Superior temporal gyrus (tissue), 1 donor: ENCODE measurements around the gene ADGRB2.

Experiments used
- DNase-seq: peaks from one replicate; pipeline ENCODE4 v3.0.0-alpha.2; 2016; ENCODE audit errors: extremely low spot score

ADGRB2 gene

DNA sequence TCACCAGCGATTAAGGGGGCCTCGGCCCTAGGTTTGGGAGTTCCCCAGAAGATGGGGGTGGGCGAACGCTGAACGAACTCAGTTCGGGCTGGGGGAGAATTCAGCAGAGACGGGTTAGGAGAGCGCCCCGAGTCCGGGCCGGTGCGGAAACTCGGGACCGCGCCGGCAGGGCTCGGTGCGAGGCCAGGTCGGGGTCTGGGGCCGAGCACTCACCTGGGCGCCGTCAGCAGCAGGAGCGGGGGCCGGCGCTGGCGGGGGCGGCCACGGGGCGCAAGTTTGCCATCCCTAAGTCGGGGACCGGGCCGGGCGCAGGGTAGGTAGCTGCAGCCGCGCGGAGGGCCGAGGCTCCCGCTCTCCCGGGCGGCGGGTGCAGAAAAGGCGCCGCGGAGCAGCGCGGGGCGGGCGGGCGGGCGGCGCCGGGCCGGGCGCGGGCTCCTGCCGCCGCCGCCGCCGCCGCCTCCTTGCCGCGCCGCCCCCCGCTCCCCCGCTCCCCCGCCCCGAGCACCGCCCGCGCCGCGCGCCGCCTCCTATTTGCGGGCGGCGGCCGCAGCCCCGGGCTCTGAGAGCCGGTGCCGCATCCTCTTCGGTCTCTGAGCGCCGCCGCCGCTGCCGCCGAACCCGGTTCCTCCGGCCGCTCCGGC is 349 bp downstream of the ADGRB2 start:
- no peak for DNase-seq

DNA sequence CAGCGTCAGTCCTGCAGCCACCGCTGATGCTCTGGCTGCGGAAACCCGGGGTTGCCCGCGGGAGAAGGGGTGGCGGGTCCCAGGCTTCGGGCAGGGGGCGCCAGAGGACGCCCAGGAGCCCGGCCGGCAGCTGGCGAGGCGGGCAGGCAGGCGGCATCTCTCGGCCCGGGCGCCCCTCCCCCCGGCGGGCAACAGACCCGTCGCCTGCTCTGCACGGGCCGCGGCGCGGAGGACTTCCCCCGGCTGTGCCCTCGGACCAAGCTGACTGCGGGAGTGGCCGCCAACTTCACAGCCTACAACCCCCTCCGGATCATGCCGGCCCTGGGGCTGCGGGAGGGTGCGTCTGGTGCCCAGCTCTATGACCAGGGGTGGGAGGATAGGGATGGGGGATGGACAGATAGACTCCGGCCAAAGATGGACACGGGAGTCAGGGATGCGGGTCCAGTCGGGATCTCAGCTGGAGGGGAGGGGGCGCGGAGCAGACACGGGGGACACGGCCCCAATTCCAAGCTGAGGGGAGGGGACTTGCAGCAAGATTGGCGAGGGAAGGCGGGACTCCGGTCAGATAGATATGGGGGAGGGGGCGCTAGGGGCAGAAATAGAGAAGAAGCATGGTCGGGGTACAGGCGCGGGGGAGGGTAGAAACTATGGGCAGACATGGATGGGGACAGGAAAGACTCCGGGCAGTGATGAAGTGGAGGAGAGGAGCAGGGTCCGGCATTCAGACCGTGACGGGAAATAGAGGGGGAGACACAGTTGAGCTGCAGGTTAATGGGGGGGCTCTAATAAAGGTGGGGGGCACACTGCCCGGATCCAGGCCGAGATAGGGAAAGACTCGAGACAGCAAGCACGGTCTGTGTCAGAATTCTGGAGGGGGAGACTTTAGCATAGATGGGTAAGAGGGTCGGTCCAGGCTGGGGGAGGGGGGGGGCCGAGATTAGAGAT is 1.1 kb downstream of the ADGRB2 start:
- DNase-seq = peak; percentile 83

DNA sequence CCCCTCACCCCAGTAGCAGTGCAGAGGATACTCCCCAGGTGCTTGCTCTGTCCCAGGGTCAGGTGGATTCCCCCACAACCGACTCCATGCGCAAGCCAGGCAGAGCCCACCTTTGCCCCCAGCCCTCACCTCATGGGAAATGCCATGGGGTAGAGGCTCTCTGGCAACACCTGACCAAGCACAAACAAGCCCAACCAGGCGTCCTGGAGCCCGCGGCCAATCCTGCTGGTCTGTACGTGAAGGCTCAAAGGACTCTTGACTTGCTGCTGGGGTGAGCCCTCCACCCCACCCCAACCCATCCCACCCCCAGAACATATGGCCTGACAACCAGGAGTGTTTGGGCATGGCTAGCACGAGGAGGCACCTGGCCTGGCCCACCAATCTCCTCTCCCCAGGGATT is 1.8 kb downstream of the ADGRB2 start:
- DNase-seq = no peak

DNA sequence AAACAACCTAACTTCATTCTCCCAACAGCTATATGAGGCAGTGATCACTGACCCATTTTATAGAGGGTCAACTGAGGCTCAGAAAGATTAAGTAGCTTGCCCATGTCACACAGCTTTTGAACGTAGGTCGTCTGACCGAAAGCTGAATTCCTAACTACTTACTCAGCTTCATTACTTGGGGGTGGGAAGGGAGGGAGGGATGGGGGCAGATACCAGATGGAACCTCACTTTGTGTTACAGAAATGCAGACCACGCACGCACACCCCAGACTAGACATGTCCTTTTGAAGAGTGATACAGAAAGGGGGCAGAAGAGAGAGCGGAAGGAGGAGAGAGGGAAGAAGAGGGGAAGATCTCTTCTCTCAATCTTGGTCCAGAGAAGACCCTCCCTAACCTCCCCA is 2.3 kb downstream of the ADGRB2 start:
- DNase-seq = no peak

DNA sequence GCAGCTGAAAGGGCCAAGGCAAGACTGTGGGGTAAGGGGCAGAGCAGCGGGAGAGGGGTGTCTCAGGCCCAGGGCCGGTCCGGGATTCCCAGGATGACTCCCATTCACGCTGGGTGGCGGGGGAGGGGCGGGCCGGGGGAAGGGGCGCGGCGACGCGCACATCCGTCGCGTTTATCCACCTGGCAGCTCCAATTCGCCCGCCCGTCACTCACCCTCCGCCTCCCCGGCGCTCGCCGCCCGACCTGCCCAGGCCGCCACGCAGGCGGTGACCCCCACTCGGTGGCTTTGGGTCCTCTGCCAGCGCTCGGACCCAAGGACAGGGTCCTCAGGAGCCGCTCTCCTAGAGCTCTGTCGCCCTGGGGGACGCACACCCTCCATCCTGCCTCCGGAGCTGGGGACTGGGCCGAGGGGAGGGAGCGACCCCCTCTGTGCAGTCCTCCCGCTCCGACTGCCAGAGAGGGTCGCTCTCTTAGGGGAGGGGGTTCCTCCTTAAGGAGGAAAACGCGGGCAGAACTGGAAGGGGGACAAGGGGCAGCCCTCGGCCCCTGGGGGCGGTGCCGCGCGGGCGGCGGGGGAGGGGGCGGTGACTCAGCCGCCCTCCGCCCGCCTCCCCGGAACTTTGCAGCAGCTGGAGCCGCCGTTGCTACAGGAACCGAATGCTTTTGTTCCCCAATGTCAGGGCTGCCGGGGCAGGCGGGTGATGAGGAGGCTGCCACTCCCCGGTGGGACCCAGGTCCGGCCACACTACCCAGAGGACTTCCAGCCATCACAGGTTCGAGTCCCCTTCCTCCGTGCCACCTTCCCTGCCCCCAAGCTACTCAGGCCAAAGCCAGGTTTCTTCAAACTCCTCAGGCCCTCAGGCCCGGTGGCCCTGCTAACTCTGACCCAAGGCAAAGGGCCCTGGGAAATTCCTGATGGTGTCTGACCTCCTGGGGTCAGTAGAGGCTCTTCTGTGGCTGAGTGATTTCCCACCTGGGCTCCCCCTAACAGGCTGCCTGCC is 3.4 kb downstream of the ADGRB2 start:
- DNase-seq = no peak

DNA sequence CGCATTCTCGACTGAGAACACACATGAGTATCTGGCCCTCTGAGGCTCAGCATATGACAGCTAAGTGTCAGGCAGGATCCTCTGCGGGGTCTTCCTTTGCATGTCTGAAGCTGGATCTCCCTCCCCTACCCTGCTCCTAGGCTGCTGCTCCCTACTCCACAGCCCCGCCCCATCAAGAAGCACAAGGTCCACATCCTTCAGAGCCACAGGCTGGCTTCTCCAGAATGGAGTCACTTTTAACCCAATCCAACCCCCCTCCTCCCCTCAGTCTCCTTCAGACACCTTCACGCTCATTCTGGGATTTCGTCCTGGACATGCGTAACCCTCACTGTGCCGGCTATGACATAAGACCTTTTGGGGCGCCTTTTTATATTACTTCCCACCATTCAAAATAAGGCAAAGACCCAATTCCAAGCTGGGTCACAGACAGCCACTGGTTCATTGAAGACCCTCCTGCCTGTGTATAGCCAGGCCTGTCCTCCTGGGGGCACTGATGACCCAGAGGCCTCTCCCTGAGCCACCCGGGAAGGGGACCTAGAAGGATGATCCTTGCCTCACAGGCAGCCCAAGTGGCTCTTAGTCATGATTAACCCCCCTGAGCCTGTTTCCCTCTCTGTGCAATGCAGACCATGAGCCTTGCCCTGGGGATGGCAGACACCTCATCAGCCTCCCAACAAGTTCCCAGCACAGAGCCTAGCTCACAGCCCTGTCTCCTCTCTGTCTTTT is 4.7 kb downstream of the ADGRB2 start:
- no peak for DNase-seq

DNA sequence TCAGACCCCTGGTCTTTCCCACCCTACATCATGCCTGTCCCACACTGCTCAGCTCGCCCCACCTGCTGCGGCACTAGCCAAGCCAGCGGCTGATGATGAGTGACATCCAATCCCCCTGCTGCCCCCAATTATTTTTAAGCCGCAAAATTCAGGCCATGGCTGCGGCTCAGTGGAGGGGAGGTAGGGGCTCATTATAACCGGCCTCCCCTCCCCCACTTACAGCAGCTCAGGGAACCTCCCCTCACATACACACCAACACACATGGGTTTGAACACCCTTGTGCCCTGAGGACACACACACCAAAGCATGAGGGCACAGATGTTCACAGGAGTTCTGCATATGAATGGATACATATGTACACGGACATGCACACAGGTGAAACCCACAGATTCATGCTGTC is 5.3 kb downstream of the ADGRB2 start:
- DNase-seq = no peak

DNA sequence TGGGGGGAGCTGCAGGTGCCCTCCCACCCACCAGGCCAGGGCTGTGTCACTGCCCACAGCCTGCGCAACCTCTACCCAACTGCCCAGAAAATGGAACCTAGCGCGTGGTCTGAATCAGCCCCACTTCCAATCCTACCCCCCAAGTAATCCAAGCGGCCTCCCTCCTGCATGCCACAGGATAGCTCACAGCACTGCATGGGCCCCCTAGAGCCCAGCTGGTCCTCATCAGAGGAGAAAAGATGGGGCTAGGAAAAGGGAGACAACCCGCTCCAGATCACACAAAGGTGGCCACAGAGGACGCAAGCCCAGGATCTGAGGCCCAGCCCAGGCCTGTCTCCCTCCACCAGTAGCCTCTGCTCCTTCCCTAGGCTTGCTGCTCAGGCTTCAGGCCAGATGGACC is 6.2 kb downstream of the ADGRB2 start:
- no peak for DNase-seq

DNA sequence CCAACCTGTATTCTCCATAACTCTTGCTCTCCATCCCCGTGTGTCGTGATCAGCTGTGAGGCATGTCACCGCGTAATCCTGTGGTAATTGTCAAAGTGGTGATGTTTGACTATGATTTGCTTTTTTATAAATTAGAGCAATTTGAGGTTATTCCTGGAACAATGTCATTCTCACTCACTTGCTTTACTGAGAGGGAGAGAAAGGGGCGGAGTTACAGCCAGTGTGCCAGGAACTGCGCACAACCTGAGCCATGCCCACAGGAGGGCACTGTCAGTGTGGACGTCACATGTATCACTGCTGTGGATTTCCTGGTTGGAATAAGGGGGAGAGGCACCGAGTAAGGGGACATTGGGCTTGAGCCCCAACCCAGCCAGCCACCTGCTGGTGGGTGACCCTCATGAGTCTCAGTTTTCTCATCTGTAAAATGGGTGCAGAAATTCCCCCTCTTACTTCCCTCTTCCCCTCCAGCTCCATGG is 6.9 kb downstream of the ADGRB2 start:
- no peak for DNase-seq

DNA sequence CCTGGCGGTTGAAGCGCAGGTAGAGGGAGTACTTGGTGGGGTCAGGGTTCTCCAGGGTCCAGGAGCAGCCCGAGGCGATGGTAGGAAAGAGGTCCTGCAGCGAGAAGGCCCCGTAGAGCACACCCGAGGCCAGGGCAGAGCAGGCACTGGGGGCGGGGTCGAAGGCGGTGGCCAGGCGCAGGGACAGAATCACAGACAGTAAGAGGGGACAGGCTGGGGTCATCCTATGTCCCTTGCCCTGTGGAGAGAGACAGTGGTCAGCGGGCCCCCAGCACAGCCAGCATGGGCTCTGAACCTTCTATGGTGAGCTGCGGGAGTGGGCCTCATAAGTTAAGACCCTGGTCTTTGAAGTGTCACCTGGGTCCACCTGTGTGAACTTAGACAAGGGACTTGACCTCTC is 7.6 kb downstream of the ADGRB2 start:
- no peak for DNase-seq

DNA sequence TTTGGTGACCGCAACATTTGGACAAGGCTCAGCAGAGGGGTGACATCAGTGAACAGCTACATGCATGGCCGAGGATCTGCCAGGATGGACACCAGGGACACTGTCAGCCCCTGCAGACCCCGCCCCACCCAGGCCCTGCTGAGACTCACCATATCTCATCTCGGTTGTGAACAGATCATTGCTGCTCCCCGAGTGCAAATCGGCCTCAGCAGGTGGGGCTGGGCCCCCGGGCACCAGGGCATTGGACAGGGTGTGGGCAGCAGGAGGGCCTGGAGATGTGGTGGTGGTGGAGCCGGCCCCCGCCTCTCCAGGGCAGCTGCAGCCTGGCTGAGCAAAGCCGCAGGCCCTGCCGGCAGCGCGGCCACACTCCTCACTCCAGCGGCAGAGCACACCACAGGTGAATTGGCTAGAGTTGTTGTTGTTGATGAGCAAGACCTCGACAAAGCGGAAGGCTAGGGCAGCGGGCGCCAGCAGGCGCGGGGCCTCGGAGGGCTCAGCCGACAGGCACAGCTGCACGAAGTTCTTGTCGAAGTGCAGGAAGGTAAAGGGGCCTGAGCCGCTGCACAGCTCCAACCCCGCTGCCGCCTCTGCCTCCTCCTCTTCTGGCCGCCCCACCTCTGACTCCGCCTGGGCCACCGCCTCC is 8.2 kb downstream of the ADGRB2 start:
- no peak for DNase-seq

DNA sequence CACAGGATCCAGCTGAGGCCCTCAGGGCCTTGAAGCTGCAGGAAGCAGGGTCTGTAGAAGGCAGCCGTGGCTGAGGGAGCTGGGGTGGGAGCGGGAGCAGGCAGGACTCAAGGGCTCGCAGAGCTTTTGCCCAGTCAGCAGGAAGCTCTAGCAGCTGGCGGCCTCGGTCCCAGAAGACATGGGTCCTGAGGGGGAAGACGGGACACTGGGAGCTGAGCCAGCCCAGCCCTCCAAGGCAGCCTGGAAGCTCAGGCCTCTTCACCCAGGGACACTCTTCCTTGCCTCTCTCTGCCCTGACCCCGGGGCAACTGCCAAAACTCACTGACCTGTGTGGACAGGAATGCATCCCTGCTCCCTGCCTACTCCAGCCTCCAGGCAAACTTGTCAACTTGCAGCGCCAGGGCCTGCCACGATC is 8.9 kb downstream of the ADGRB2 start:
- DNase-seq = no peak

DNA sequence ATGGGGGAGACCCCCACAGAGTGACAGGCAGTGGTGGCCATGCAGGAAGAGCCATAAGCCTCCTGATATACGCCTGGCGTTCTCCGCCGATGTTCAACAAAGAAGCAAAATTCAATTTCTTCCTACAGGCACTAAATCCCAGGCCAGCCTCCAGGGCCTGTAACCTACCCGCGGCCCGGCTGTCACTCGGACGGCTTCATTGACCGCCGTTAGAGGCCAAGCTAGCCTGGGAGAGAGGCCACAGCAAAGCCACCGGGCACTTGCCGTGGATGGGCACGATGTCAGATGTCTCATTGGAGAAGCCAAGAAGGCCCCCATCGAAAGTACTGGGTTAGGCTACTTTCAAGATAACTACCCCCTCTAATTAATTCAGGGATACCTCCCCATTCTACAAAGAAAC is 9.7 kb downstream of the ADGRB2 start:
- no peak for DNase-seq

DNA sequence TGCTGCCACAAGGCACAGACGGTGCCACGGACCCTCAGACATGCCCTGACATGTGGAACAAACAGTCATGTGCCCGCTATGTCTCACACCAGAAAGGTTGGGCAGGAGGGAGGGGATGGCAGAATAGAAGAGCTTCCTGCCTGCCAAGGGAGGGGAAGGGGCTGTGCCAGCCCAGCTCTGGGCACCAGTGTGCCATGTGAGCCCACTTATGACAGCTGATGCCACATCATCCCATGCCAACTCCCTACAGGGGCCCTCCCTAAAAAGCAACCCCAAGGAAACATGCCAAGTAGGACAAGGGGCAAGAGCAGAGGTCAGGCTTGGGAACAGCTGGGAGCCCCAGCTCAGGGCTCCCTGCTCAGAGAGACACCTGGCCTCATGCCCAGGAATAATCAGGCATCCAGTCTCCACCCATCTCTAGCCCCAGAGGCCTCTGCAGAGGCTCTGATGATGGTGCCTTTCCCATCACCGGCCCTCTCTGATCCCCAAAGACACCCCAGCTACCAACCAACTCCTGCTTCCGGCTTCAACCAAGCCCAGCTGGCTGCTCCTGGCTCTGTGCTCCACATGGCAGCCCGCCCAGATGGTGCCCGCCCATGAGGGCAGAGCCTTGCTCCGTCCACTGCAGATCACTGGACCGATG is 10.3 kb downstream of the ADGRB2 start:
- peak; percentile 94 for DNase-seq

DNA sequence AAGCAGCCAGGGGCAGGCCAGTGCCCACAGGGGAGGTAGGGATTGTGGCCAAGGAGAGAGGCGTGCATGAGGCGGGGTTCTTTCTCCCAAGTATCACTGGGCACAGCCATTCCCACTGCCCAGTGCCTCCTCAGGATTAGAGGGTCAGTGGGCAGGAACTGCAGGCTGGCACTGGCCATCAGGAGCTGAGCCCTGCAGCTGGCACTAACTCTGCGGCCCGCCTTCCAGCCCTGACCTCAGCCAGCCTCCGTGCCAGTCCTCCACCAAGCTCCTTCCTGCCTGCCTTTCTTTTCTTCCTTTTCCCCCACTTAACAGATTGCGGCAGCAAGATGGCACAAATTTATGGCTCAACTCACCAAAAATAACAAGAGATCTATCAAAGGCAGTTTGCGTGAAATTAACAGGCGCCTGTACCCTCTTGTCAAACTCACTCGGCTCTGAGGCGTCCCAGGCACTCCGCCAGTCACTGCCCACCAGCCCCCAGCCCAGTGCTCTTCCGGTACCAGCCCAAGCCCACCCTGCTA is 11.1 kb downstream of the ADGRB2 start:
- no peak for DNase-seq

DNA sequence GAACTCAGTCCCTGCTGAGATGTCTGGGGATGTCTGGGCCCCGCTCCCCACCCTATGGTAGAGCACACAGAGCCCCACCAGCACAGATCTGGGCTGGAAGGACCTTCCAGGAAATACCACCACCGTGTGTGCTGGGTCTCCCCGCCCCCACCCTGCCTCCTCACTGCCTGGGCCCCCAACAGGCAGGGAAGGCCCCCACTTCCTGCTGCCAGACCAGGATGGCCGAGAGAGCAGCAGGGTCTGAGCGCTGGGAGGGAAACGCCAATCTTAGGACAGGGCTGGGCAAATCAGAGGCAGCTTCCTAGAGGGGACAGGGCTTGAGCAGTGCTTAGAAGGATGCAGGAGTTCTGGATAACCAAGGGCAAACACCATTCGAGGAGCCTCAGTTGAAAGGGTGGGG is 11.9 kb downstream of the ADGRB2 start:
- no peak for DNase-seq

DNA sequence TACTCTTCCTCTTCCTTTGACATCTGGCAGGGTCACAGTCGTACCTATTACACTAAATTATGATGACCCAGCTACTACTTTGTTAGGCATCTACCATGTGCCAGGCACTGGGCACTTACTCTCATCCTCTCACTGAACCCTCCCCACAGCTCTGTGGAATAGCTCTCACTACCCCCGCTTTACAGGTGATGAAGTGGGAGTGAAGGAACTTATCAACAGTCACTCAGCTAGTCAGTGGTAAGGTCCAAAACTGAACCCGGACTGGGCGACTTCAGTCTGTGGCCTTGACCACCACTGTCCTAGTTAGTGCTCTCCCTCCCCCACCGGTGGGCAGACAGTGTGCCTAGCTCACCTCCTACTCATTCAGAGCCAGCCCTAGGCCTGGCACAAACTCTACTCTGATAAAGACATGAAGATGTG is 12.3 kb downstream of the ADGRB2 start:
- DNase-seq = no peak

DNA sequence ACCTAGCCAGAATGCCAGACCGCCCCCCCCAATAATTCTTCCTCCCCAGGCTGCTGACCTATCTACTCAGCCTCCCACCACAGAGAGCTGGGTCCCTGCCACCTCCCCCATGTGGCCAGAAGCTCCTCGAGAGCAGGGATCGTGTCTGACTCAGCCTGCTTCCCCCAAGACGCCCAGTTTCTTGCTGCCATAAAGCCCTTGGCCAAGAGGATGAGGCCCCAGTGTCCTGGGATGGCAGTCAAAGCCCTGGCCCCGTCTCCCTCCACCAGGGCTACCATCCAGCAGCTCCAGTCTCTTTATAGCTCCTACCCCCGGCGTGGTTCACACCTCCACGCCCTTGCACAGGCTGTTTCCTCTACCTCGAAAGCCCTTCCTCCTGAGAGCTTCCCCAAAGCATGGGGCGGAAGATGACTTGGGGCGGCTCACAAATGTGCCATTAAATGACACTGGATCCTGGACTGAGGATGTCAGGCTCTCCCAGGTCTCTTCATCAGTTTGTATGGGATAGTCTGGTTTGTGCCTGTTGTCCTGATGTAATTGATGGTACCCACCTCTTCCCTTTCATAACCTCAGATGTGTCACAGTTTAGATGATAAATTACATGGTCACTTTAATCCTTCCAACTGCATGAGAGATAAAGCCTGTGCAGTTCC is 13.2 kb downstream of the ADGRB2 start:
- no peak for DNase-seq
